Endothelial cell of umbilical vein (primary cell): ENCODE data around the gene TMEM120B. TPM values are rescaled to one million over a fixed set of nuclear protein-coding genes. Genes with fewer than 3 reads are reported as not detected.

Experiments used
- BruUV-seq: library from RNA; stranded (reverse); fragments of 400-500 nt; replicated peaks from 2 replicates; lab custom pipeline; 2021; lab: Mats Ljungman, UMichigan
- CTCF ChIA-PET: fragments of 300-600, 350-600 bp; sonication (Branson Sonifier 250); formaldehyde crosslinking; loops from one replicate; lab custom pipeline; 2021; ENCODE audit warnings: antibody characterized with exemption, inconsistent platforms; lab: Charles Lee
- POLR2A ChIA-PET: fragments of 300-600, 350-600 bp; sonication (Branson Sonifier 250); formaldehyde crosslinking; loops from one replicate; lab custom pipeline; 2021; ENCODE audit warnings: antibody characterized with exemption, inconsistent platforms; lab: Charles Lee
- DNase-seq: peaks from one replicate; pipeline ENCODE4 v3.0.0-alpha.2; 2011; ENCODE audit warnings: low read depth, low spot score
- FAIRE-seq: peaks from 2 replicates; lab custom pipeline; 2011; peaks lifted over from hg19 to GRCh38; lab: Jason Lieb, UNC
- H2AFZ ChIP-seq: 2 replicates; pipeline ENCODE4 v1.6.0; 2012; ENCODE audit warnings: low read depth, low read length, control low read depth, inconsistent platforms
- H3K27ac ChIP-seq: 2 replicates; pipeline ENCODE4 v1.5.1; 2011; ENCODE audit warnings: low read depth, mild to moderate bottlenecking, control low read depth, low read length, moderate library complexity; ENCODE audit not compliant: insufficient read depth
- H3K27me3 ChIP-seq, 2 experiments: 2 replicates each; pipeline versions ENCODE4 v1.6.0 to v1.6.1; 2011; ENCODE audit warnings: low read length in 2 of 2, mixed read lengths in 1 of 2; ENCODE audit not compliant: control insufficient read depth in 2 of 2, insufficient read depth in 2 of 2
- H3K36me3 ChIP-seq, 2 experiments: 2 replicates in 1 of 2; 3 replicates in 1 of 2; pipeline ENCODE4 v1.5.1; 2011; ENCODE audit warnings: low read length in 2 of 2, mild to moderate bottlenecking in 1 of 2, moderate library complexity in 1 of 2; ENCODE audit not compliant: control insufficient read depth in 2 of 2, insufficient read depth in 2 of 2; ENCODE audit errors: extremely low read depth in 1 of 2
- H3K4me1 ChIP-seq: 3 replicates; pipeline ENCODE4 v1.5.1; 2011; ENCODE audit warnings: mild to moderate bottlenecking, low read length; ENCODE audit not compliant: control insufficient read depth, insufficient read depth; ENCODE audit errors: extremely low read depth
- H3K4me2 ChIP-seq: 2 replicates; pipeline ENCODE4 v1.6.1; 2011; ENCODE audit warnings: low read length, control low read depth, mixed read lengths; ENCODE audit not compliant: insufficient read depth
- H3K4me3 ChIP-seq, 3 experiments: fragments of 200-600 bp in 1 of 3; sonication (generic), shearing (Covaris generic) in 1 of 3; replicated peaks in 1 of 3; 2 replicates each; pipeline ENCODE4 v1.5.1; 2011 to 2016; ENCODE audit warnings: control low read depth in 3 of 3, low read length in 3 of 3, mild to moderate bottlenecking in 2 of 3, inconsistent platforms in 1 of 3, low read depth in 1 of 3, moderate library complexity in 1 of 3; ENCODE audit not compliant: insufficient read depth in 1 of 3
- H3K79me2 ChIP-seq: 2 replicates; pipeline ENCODE4 v1.6.0; 2012; ENCODE audit warnings: low read length, inconsistent platforms; ENCODE audit not compliant: control insufficient read depth, insufficient read depth
- H3K9ac ChIP-seq: replicated peaks from 2 replicates; pipeline ENCODE3; 2011; ENCODE audit warnings: low read length, control low read depth; ENCODE audit not compliant: insufficient read depth; ENCODE audit errors: extremely low read depth
- H3K9me1 ChIP-seq: replicated peaks from 3 replicates; pipeline ENCODE4 v1.6.0; 2011; ENCODE audit warnings: mild to moderate bottlenecking, low read length; ENCODE audit not compliant: control insufficient read depth, insufficient read depth; ENCODE audit errors: extremely low read depth
- H3K9me3 ChIP-seq: replicated peaks from 2 replicates; pipeline ENCODE4 v1.5.1; 2012; ENCODE audit warnings: low read length, inconsistent platforms; ENCODE audit not compliant: control insufficient read depth, insufficient read depth
- H4K20me1 ChIP-seq: replicated peaks from 2 replicates; pipeline ENCODE3; 2011; ENCODE audit warnings: mild to moderate bottlenecking, low read length; ENCODE audit not compliant: control insufficient read depth, insufficient read depth; ENCODE audit errors: extremely low read depth
- CTCF ChIP-seq, 2 donors: IDR thresholded peaks; 1 replicate in 1 of 2; 2 replicates in 1 of 2; pipeline ENCODE4 v1.5.1; 2011; ENCODE audit warnings: low read length in 2 of 2, mild to moderate bottlenecking in 2 of 2, moderate library complexity in 2 of 2, control low read depth in 1 of 2, inconsistent platforms in 1 of 2, low read depth in 1 of 2; ENCODE audit not compliant: insufficient read depth in 1 of 2; ENCODE audit errors: extremely low read depth in 1 of 2
- EZH2 ChIP-seq: IDR thresholded peaks from 2 replicates; pipeline ENCODE4 v1.6.1; 2012; ENCODE audit warnings: borderline replicate concordance, low read depth, mild to moderate bottlenecking, moderate library complexity, low read length, inconsistent platforms; ENCODE audit not compliant: severe bottlenecking
- FOS ChIP-seq: IDR thresholded peaks from 2 replicates; pipeline ENCODE4 v1.6.1; 2011; ENCODE audit warnings: mild to moderate bottlenecking, low read length, moderate library complexity, borderline replicate concordance; ENCODE audit not compliant: insufficient read depth
- GATA2 ChIP-seq: IDR thresholded peaks from 2 replicates; pipeline ENCODE4 v1.7.0; 2011; ENCODE audit warnings: low read depth, mild to moderate bottlenecking, moderate library complexity, mixed read lengths, low read length; ENCODE audit not compliant: insufficient read length, insufficient read depth
- JUN ChIP-seq: IDR thresholded peaks from 2 replicates; pipeline ENCODE4 v1.6.1; 2011; ENCODE audit warnings: borderline replicate concordance, low read depth; ENCODE audit not compliant: insufficient read length, insufficient read depth
- MYC ChIP-seq: IDR thresholded peaks from one replicate; pipeline ENCODE4 v1.6.1; 2011; ENCODE audit warnings: mild to moderate bottlenecking, low read depth, low read length
- POLR2A ChIP-seq: IDR thresholded peaks from 2 replicates; pipeline ENCODE4 v1.6.1; 2012; ENCODE audit warnings: low read depth, mild to moderate bottlenecking, control low read depth, low read length
- POLR2AphosphoS5 ChIP-seq: IDR thresholded peaks from 2 replicates; pipeline ENCODE4 v1.6.1; 2012; ENCODE audit warnings: low read depth, mild to moderate bottlenecking, control low read depth, low read length, moderate library complexity; ENCODE audit not compliant: insufficient read depth
- dilution Hi-C: fragments of 300-500 bp; cut with MboI; formaldehyde crosslinking; loops from one replicate; pipeline ENCODE4 v1.15.0; 2019; ENCODE audit warnings: low sequenced_read_pairs; ENCODE audit not compliant: extremely low pct_ligation_motif_present
- intact Hi-C: fragments of 100-400 bp; cut with micrococcal nuclease; formaldehyde crosslinking; loops from one replicate; pipeline ENCODE4 v1.10.0; 2022
- polyA plus RNA-seq, 4 experiments: library from polyadenylated mRNA; depleted of rRNA in 3 of 4; stranded (reverse) in 3 of 4; unstranded in 1 of 4; fragments of >200 nt; gene quantifications; 2 replicates each; pipeline versions ENCODE4 v1.2.1 to v1.2.3, GENCODE V29; 2011 to 2012; ENCODE audit warnings: missing spikeins in 1 of 4
- total RNA-seq: library from RNA; stranded (reverse); gene quantifications from 2 replicates; pipeline ENCODE4 v1.2.3, GENCODE V29; 2021
- TF ChIP-seq, protein P1 (sequence below): IDR thresholded peaks from 2 replicates; pipeline ENCODE4 v1.6.1; 2011; ENCODE audit not compliant: insufficient read depth, insufficient read length

TMEM120B gene
- total and polyA plus RNA-seq, 2 donors (not counting 3 experiments of a cell fraction or from before 2014, with no cell fraction given), result 10.4 to 12.8 TPM

GRCh38 chr12:121733849-121734248 lies 21.3 kb downstream of the TMEM120B start:
- no peak overlapping the region for H3K4me2 ChIP-seq
- POLR2A ChIA-PET, result no interaction called here
- no peaks in the 10 kb centered on the region for H3K9me1 ChIP-seq
- no peaks in the 10 kb centered on the region for H3K79me2 ChIP-seq
- H2AFZ ChIP-seq, result no peak overlapping the region
- dilution Hi-C loops, result no loop called here
- H4K20me1 ChIP-seq, result no peaks in the 10 kb centered on the region
- CTCF ChIA-PET, result no interaction called here
- no TSS peak for BruUV-seq
- FAIRE-seq (no peak), DNase-seq (no peak)
- intact Hi-C loops, result no loop called here
- no peaks in the 10 kb centered on the region for H3K36me3 ChIP-seq
- TF ChIP-seq MYC (no peak), JUN (no peak), CTCF (IDR thresholded peaks at IDR 0.05; ENCODE audit: extremely low read depth in 1 of 2, insufficient read depth in 1 of 2, low read depth in 1 of 2, low read length in 2 of 2) (no peak), EZH2 (no peak), POLR2AphosphoS5 (no peak), GATA2 (no peak), FOS (no peak), POLR2A (no peak)
- TF ChIP-seq, protein P1, sequence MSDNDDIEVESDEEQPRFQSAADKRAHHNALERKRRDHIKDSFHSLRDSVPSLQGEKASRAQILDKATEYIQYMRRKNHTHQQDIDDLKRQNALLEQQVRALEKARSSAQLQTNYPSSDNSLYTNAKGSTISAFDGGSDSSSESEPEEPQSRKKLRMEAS, result no peak
- H3K9me3 ChIP-seq, result no peaks in the 10 kb centered on the region
- H3K4me3 ChIP-seq, result no peak overlapping the region
- no peaks in the 10 kb centered on the region for H3K4me1 ChIP-seq
- H3K27ac ChIP-seq, result no peak overlapping the region
- no peaks in the 10 kb centered on the region for H3K27me3 ChIP-seq
- H3K9ac ChIP-seq, result no peak overlapping the region
